Anterior cingulate cortex (tissue), 58 donors: ENCODE measurements around the gene HMGB2.

Experiments
- DNase-seq, 58 donors: peaks; one replicate each; lab custom pipeline; 2025; lab: John Stamatoyannopoulos, UW

Gene HMGB2

DNA sequence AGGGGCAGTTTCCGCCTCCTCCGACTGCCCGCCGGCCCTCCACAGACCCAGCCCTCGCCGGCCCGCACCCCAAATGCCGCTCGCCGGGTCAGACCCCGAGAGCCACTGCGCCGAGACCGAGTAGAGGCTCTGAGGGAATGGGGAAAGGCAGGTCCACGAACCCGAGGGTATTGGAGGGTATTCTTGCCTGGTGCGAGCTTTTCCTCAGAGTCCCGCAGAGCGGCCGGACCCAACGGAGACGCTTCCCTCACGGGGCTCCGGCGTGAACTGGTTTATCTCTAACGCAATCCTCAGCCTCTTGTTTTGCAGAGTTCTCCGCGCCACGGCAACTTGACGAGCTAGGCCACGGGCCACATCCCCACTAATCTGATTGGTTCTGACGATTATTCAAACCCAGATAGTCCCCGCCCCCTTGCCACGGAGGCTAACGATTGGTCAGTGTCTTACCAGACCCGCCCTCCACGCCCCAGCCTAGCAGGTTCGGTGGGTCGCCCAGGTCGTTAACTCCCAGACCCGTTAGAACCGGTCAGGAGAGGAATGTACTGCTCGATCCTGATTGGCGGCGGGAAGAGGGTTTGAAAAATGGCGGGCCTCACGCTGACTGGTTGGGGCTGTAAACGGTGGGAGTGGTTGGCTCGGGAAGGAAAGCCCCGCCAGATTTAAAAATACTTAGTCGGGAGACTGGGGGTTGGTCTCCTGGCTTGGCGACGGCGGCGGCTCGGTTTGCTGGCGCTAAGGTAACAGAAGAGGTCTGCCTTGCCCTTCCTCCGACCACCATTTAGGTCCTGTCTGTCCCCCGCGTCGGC lies at the start of gene HMGB2:
HMGB2 (minus strand) TSS at position 274 of the 806 bp plus-strand sequence. CDS start 709 bp downstream, outside the sequence.
- peak; percentile 90 to 100 (median 99) for DNase-seq

DNA sequence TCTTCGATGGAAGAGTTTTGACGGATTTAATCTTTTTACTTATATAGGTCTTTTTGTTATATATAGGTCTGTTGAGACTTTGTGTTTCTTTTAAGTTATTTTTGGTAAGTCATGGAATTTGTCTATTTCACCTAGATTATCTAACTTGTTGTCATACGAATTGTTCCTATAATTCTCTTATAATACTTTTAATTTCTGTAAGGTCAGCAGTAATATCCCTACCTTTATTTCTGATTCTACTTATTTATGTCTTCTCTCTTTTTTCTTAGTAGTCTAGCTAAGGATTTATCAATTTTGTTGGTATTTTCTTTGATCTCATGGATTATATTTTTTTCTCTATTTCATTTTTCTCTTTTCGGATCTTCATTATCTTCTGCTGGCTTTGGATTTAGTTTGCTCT lies 48.2 kb upstream of the HMGB2 start:
- no peak for DNase-seq

DNA sequence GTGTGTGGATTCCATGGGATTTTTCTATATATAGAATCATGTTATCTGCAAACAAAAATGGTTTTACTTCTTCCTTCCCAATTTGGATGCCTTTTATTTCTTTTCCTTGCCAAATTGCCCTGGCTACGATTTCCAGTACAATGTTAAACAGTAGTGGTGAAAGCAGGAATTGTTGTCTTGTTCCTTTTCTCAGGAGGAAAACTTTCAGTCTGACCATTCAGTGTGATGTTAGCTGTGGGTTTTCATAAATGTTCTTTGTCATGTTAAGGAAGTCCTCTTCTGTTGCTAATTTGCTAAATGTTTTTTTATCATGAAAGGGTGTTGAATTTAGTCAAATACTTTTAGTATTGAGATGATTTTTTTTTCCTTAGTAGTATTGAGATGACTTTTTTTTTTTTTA lies 47.5 kb upstream of the HMGB2 start:
- no peak for DNase-seq

DNA sequence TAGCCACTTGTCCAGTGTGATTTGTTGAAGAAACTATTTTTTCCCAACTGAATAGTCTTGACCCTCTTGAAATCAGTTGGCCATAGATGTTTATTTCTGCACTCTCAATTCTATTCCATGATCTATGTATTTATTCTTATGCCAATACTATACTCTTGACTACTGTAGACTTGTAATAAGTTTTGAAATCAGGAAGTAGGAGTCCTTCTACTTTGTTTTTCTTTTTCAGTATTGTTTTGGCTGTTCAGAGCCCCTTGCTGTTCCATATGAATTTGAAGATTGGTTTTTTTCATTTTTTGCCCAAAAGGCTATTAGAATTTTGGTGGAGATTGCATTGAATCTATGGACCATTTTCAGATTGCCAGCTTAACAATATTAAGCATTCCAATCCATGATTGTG lies 46.8 kb upstream of the HMGB2 start:
- DNase-seq = no peak

DNA sequence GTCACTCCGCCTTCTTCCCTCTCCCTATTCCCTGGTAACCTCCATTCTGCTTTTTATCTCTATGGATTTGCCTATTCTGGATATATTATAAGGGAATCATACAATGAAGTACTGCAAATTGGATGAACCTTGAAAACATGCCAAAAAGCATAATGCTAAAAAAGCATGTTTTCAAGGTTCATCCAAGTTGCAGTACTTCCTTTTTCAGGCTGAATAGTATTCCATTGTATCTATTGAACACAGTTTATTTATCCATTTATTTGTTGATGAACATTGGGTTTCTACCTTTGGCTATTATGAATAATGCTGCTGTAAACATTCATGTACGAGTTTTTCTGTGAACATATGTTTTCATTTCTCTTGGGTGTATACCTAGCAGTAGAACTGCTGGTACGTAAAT lies 45.8 kb upstream of the HMGB2 start:
- DNase-seq = no peak

DNA sequence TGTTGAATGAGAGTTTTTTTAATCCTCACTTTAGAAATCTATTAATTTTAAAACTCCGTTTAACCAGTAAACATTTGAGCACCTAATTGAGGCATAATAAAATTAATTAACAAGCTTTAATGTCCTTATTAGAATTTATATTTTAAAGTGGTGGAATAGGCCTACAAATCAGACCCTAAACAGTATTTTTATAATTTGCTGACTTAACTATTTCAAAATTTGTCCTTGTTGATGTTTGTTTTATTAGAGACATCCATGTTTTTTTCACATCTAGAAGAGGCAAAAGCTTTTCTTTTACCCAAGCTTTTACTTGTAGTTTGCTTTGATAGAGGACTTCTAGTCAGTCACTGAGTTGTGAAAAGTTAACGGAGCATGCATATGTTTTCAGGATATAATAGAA lies 40.4 kb upstream of the HMGB2 start:
- no peak for DNase-seq

DNA sequence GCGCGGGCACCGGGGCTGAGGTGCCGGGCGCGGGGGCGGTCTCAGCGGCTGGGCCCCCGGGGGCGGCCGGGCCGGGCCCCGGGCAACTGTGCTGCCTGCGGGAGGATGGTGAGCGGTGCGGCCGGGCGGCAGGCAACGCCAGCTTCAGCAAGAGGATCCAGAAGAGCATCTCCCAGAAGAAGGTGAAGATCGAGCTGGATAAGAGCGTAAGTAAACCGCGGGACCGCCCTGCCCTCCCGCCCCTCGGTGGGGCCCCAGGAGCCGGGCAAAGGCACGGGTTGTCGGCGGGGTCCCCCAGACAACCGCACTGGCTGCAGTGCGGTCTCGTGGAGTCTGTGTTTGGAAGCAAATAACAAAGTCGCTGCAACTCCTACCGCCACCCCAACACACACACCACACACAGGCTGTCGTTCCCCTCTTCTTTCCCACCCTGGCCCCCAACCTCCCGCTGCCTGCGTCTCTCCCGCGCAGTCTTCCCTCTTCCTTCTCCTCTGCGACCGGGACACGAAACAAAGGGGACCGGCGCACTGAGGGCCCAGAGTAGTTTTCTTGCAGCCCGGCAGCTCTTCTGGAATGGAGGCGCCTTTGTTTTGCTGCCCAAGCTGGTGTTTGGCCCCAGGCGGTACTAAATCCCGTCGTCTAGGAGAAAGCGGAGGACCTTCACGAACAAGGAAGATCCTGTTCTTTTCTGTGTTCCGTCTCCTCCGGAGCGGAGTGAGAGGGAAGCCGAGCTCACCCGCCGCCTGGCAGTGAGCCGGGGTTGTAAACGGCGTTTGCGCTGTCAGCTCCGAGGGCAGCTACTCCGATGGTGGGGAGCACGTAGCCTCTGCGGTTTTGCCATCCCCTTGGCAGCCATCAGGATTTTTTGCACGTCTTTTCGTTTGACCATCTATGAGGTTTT lies 37.4 kb upstream of the HMGB2 start:
- peak; percentile 4 to 87 (median 67) for DNase-seq

DNA sequence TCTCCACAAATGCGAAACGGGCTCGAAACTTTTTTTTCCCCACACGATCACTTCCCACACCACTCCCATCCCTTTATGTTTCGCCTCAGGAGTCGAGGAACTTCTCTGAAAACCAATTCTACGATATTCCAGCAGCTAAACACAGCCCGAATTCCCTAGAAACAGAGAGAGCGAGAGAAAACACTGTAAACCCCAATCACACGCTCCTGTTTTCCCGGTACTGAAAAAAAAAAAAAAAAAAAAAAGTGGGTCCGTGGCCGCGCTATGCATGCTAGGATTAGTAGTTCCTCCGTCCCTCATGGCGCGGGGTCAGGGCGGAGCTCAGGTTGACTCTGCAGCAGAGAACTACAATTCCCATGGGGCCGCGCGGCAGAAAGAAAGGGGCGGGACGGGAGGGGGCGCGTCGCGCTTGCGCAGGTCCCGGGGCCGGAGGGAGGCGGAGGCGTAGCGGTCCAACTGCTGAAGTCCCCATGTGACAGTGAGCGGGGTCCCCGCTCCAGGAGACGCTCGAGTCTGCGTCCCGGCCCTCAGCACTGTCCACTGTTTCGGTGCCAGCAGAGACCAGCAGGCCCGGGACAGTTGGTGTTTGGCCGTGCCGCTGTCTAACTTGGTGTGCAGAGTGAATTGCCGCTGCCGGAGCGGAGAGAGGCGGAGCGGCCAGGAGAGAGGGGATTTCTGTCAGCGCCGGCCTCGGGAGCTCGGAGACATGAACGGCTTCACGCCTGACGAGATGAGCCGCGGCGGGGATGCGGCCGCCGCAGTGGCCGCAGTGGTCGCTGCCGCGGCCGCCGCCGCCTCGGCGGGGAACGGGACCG lies 36.5 kb upstream of the HMGB2 start, which contains the start of gene SAP30:
SAP30 (plus strand) TSS at position 478 of the 815 bp plus-strand sequence; CDS start at position 707, 229 bp downstream.
- DNase-seq = peak; percentile 81 to 99 (median 97)

DNA sequence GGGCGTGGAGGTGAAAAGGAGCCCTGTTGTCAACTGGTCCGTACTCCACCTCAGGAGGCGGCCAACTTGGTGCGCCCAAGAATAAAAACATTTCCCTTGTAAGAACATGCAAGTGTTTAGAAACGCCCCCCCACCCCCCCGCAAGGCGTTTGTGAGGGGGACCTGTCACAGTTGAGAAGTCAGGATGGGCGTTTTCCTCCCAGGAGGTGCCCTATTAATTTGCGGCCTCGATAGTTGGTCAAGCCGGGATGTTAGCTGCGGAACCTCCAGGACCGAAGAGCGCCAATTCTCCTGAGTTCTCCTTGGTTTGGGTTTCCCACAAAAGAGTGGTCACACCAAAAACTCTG lies 35.9 kb upstream of the HMGB2 start:
- peak in 23 of 58 donors; percentile 25 to 78 (median 51) for DNase-seq

DNA sequence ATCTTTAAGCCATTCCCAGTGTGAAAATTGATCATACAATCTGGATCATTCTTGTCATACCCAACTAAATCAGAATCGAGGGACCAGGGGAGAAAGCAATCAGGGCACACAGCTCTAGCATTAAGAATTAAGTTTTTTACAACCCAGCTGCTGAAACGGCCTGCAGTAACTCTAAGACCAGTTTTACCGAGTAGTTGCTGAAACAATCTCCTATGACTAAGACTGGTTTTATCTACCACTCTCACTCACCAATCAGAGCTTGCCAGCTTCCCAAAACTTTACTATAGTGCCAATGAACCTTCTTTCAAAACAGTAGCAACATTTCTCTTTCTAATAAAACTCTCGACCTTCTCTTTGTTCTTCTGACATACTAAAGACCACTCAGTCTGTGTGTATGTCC lies 33.8 kb upstream of the HMGB2 start:
- no peak for DNase-seq

DNA sequence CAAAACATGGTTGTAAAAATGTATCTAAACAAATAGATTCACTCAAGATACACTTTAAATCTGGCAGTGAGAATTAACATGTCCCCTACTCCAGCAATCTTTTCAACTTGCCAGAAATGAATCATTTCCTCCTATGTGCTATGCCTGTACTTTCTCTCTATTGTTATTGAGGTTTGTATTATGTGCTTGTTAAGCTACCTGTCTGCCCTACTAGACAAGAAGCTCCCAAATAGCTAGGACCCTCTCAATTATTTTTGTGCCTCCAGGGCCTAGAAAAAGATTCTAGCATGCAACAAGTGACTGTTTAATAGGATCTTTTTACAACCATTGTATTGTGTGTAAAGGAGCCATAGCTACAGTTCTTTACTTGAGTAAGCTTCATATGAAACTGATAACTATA lies 33.1 kb upstream of the HMGB2 start:
- DNase-seq = no peak

DNA sequence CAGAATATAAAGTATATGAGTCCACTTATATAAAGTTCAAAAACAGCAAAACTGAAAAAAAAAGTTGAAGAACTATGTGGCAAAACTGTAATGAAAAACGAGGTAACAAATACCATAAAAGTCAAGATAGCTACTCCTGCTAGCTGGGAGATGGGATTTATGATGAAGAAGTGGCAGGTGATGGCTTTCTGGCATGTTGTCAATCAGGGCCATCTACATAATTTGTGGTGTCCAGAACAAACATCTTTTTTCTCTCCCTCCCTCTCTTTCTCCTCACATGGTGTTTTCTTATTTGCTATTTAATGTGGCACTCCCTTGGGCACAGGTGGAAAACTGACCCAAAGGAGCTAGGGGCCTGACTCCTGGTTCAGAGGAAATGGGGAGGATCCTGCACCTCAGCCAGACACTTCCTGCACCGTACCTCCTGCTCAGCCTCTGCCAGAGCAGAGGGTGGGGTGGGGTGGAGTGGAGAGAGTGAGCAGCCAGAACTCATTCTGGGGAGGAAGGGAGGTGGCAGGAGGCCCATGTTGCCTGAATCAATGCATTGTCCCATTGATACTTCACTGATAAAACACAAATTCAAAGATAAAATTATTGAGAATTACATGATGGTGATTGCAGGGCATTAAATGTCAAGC lies 31.3 kb upstream of the HMGB2 start:
- no peak for DNase-seq

DNA sequence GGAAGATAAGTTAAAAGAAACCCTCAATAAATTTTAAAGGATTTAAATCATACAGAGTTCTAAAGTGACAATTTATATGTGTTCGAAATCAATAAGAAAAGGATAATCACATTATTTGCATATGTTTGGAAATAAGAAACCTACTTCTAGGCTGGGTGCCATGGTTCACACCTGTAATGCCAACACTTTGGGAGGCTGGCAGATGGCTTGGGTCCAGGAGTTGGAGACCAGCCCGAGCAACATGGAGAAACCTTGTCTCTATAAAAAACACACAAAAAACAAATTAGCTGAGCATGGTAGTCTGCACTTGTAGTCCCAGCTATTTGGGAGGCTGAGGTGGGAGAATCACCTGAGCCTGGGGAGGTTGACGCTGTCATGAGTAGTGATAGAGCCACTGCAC lies 28.5 kb upstream of the HMGB2 start:
- no peak for DNase-seq

DNA sequence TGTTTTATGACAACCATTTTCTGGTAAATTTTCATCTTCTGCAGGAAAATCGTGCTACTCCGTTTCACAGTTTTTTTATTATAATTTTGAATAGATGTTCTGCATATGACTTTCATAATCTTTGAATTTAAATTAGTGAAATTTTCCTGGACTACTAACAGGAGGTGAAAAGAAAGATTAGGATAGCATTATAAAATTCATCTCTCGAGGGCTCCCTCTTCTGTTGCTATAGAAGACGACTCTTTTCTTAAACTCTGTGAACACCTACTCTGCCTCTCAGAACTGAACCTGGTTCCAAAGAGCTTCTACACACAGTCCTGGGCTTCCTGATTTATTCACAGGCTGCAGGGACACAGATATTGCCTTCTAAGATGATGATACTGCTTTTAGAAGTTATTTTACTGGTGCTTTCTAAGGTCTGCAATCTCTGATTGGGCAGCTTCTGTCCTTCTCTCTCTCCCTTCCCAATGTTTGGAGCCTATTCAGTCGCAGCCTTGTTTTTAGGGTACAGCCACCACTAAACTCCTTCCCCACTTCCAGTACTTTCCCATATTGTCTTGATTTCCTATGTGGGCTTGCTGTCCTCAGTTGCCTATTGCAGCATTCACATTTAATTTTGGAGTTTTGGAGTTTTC lies 26.5 kb upstream of the HMGB2 start:
- DNase-seq = peak in 1 of 58 donors; percentile 1

DNA sequence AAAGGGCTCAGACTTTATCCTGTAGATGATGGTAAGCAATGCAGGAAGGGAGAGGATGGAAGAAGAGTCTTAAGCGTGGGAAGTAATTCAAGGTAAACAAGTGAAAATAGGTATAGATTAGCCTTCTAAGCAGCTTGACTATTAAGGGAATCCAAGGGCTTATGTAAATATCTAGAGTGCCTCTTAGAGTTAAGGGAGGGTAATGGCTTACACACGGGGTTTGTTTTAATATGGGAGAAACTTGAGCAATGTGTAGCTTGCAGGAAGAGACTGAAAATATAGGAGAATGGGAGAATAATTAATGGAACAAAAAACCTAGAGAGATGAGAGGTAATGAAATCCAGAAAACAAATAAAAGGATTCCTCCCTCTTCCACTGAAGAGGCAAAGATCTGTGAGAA lies 23.8 kb upstream of the HMGB2 start:
- no peak for DNase-seq

DNA sequence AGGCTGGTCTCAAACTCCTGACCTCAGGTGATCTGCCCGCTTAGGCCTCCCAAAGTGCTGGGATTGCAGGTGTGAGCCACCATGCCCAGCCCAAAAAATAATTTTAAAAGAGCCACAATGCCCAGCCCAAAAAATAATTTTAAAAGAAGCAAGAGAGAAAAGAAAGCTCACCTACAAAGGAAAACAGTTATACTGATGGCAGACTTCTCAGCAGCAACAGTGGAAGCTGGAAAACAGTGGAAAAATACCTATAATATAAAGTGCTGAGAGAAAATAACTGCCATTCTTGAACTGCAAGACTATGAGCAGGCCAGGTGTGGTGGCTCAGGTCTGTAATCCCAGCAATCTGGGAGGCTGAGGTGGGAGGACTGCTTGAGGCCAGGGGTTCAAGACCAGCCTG lies 13.3 kb upstream of the HMGB2 start:
- DNase-seq = no peak

DNA sequence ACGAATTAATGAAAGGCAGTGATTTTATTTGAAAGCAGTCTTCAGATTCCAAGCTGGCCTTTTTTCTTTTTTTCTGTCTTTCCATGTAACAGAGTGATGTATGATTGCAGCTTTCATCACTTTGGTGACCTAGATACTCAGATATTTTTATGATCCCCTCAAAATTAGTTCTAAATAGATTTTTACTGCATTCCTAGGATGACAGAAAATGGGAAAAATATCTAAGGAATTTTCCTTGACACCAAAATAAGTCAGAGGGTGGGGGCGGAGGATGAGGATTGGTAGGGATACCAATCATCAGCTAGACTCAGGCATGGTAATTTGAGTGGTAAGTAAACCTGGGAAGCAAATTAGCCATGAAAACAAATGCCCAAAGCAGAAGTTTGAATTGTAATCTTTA lies 11.9 kb upstream of the HMGB2 start:
- DNase-seq = no peak

DNA sequence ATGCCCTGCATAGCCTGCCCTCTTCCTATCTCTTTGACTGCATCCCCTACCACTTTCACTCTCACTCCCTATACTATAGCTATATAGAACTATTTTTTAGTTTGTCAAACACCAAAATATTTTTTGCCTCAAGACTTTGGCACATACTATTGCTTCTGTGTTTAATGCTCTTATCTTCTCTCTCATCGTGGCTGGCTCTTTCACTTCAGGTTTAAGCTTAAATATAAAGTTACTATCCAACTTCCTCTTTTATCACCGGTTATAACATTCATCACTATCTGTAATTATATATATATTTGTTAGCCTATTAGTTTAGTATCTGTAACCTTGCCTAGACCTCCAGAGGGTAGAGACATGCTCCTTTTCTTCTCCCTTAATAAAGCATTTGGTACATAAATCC lies 11.5 kb upstream of the HMGB2 start:
- no peak for DNase-seq

DNA sequence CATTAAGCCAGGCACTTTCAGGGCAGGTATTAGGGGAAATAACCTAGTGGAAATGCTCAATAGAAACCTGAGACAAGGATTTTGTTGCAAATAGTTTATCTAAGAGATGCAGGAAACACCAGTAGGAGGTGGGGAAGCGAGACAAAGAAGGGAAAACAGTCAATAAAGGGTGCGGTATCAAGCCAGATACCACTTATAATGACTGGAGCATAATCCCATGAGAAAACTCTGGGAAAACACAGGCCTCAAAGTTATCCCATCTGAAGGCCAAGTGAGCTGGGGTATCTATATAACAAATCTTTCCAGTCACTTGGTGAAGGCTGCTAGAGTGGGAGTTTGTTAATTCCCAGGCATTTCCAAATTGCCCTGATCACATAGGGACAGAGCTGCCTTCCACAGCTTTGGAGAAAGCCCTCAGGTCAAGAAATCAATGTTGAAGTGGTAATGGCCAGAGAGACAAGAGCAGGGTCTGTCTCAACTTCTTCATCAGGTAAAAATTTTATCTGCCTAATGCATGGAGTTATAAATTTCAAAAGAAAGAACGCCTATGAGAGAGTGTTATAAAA lies 9.8 kb upstream of the HMGB2 start:
- no peak for DNase-seq
